DMS153 (cell line): Measurements from ENCODE around the gene CALD1.

Experiments
- DNase-seq: peaks from one replicate; lab custom pipeline; 2025; lab: John Stamatoyannopoulos, UW

Gene CALD1

GRCh38 chr7:134927723-134928122, 148.3 kb downstream of the CALD1 start:
- DNase-seq: no peak

GRCh38 chr7:134928554-134928953, 149.1 kb downstream of the CALD1 start:
- DNase-seq: no peak

GRCh38 chr7:134931487-134931886, 152.1 kb downstream of the CALD1 start:
- DNase-seq: no peak

- DNase-seq: no peak
Measured at GRCh38 chr7:134932707-134933370, 153.4 kb downstream of the CALD1 start.

GRCh38 chr7:134933460-134934068, 154.1 kb downstream of the CALD1 start:
- DNase-seq: no peak

GRCh38 chr7:134935701-134936100, 156.3 kb downstream of the CALD1 start:
- no peak for DNase-seq

GRCh38 chr7:134936893-134937510, 157.6 kb downstream of the CALD1 start:
- DNase-seq: no peak

GRCh38 chr7:134938141-134938540, 158.7 kb downstream of the CALD1 start:
- DNase-seq: no peak

- no peak for DNase-seq
Measured at GRCh38 chr7:134939136-134939535, 159.7 kb downstream of the CALD1 start.

GRCh38 chr7:134940729-134941128, 161.3 kb downstream of the CALD1 start:
- DNase-seq: no peak

GRCh38 chr7:134941185-134941900, 161.9 kb downstream of the CALD1 start:
- no peak for DNase-seq

- DNase-seq: no peak
Measured at GRCh38 chr7:134941952-134942351, 162.5 kb downstream of the CALD1 start.

- no peak for DNase-seq
Measured at GRCh38 chr7:134942690-134943466, 163.4 kb downstream of the CALD1 start.

- peak; percentile 29 for DNase-seq
Measured at GRCh38 chr7:134943785-134944400, 164.5 kb downstream of the CALD1 start.

GRCh38 chr7:134945691-134946090, 166.3 kb downstream of the CALD1 start:
- no peak for DNase-seq

- no peak for DNase-seq
Measured at GRCh38 chr7:134946260-134946659, 166.8 kb downstream of the CALD1 start.

- no peak for DNase-seq
Measured at GRCh38 chr7:134947329-134947728, 167.9 kb downstream of the CALD1 start.

GRCh38 chr7:134947831-134948230, 168.4 kb downstream of the CALD1 start:
- DNase-seq: no peak

GRCh38 chr7:134948246-134948645, 168.8 kb downstream of the CALD1 start:
- DNase-seq: no peak

GRCh38 chr7:134948736-134949135, 169.3 kb downstream of the CALD1 start:
- no peak for DNase-seq

GRCh38 chr7:134949171-134949570, 169.7 kb downstream of the CALD1 start:
- no peak for DNase-seq
